Endodermal cell (in vitro differentiated cells): ENCODE measurements around the gene ZCCHC9. TPM values are rescaled to one million over a fixed set of nuclear protein-coding genes. Genes with fewer than 3 reads are reported as not detected.

Source experiments
- DNase-seq: peaks from one replicate; pipeline ENCODE4 v3.0.0-alpha.2; 2017
- H3K27ac ChIP-seq: 2 replicates; pipeline ENCODE4 v1.5.1; 2013; ENCODE audit warnings: mild to moderate bottlenecking, low read depth, low read length, moderate library complexity
- H3K27me3 ChIP-seq: 2 replicates; pipeline ENCODE4 v1.6.1; 2013; ENCODE audit warnings: mild to moderate bottlenecking, low read length, moderate library complexity; ENCODE audit not compliant: insufficient read depth, control insufficient read depth, poor library complexity, severe bottlenecking
- H3K36me3 ChIP-seq: 2 replicates; pipeline ENCODE4 v1.7.0; 2013; ENCODE audit warnings: mild to moderate bottlenecking, low read length, moderate library complexity; ENCODE audit not compliant: control insufficient read depth, insufficient read depth
- H3K4me1 ChIP-seq: one replicate; pipeline ENCODE4 v1.7.0; 2013; ENCODE audit warnings: low read length; ENCODE audit not compliant: control insufficient read depth, insufficient read depth
- H3K4me3 ChIP-seq: 2 replicates; pipeline ENCODE4 v1.5.1; 2013; ENCODE audit warnings: mild to moderate bottlenecking, low read length, moderate library complexity
- H3K9ac ChIP-seq: 2 replicates; pipeline ENCODE4 v1.6.1; 2013; ENCODE audit warnings: mild to moderate bottlenecking, low read length, moderate library complexity; ENCODE audit not compliant: poor library complexity, severe bottlenecking; ENCODE audit errors: extremely low read depth
- H3K9me3 ChIP-seq: 2 replicates; pipeline ENCODE4 v1.6.1; 2013; ENCODE audit warnings: mild to moderate bottlenecking, low read length, moderate library complexity; ENCODE audit not compliant: control insufficient read depth
- H3K27ac Mint-ChIP-seq: 2 replicates; pipeline ENCODE4 v1.8.0; 2020; ENCODE audit warnings: mixed read lengths
- H3K27me3 Mint-ChIP-seq: 2 replicates; pipeline ENCODE4 v1.8.0; 2021; ENCODE audit warnings: mild to moderate bottlenecking, mixed read lengths; ENCODE audit not compliant: insufficient read depth
- H3K36me3 Mint-ChIP-seq: 2 replicates; pipeline ENCODE4 v1.8.0; 2020; ENCODE audit warnings: low read depth, mixed read lengths
- H3K4me1 Mint-ChIP-seq: 2 replicates; pipeline ENCODE4 v1.8.0; 2020; ENCODE audit warnings: mixed read lengths
- H3K4me3 Mint-ChIP-seq: 2 replicates; pipeline ENCODE4 v1.8.0; 2020; ENCODE audit warnings: mild to moderate bottlenecking, moderate library complexity, mixed read lengths
- H3K9me3 Mint-ChIP-seq: 2 replicates; pipeline ENCODE4 v1.8.0; 2020; ENCODE audit warnings: mild to moderate bottlenecking, mixed read lengths
- WGBS, 2 experiments: methylation state at CpG; one replicate each; pipeline versions ENCODE4 v1.1.5 to v1.1.7; 2013; ENCODE audit warnings: missing lambda C conversion rate in 2 of 2, mixed read lengths in 1 of 2; ENCODE audit not compliant: insufficient coverage in 1 of 2, insufficient read length in 1 of 2; 5-methylcytosine and 5-hydroxymethylcytosine counted together
- long read RNA-seq, 4 experiments: library from polyadenylated mRNA in 2 of 4; library from RNA in 1 of 4; library from capped mRNA in 1 of 4; stranded (forward) in 3 of 4; unstranded in 1 of 4; transcript quantifications; one replicate each; pipeline ENCODE4 v2.0.0, GENCODE V29; 2020 to 2021; ENCODE audit warnings: inconsistent platforms in 1 of 4
- polyA plus RNA-seq, 2 experiments: library from polyadenylated mRNA; stranded (reverse); fragments of 50-300 nt; gene quantifications; one replicate each; pipeline ENCODE4 v1.2.3, GENCODE V29; 2013
- total RNA-seq, 2 donors: library from RNA; stranded (reverse); fragmentation: NEBNext Ultra II Directional in 1 of 2; extraction: Animal tissue kit (Norgen Biotek cat#: 25700) in 1 of 2; gene quantifications; 2 replicates in 1 of 2; 3 replicates in 1 of 2; pipeline ENCODE4 v1.2.1, GENCODE V29; 2021
- TF ChIP-seq, protein P1 (sequence below): fragments of 200-600 bp; sonication (generic); conservative IDR thresholded peaks from 2 replicates; pipeline ENCODE4 v1.5.0; 2021; ENCODE audit warnings: antibody characterized with exemption, mild to moderate bottlenecking

Gene ZCCHC9, protein sequence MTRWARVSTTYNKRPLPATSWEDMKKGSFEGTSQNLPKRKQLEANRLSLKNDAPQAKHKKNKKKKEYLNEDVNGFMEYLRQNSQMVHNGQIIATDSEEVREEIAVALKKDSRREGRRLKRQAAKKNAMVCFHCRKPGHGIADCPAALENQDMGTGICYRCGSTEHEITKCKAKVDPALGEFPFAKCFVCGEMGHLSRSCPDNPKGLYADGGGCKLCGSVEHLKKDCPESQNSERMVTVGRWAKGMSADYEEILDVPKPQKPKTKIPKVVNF
- 10 to 100 TPM; 40.1 to 40.8 TPM for total RNA-seq
- 34.5 TPM for polyA plus RNA-seq (2013, experiment 1 of 2)
- 28.6 TPM for polyA plus RNA-seq (2013, experiment 2 of 2)
- long read RNA-seq, experiment 1, full-length matches to known transcripts, result 16 of 21 reads
- long read RNA-seq, experiment 1, partial matches to known transcripts, result 3 of 21 reads
- long read RNA-seq, experiment 1, other reads (novel, unspliced or antisense), result 2 of 21 reads
- long read RNA-seq, experiment 2, transcript ZCCHC9-203 (6 exons, 1,555 nt), result major isoform, 11 of 24 reads
- long read RNA-seq, experiment 2, transcript ZCCHC9-202 (6 exons, 1,372 nt), result minor isoform, 6 of 24 reads
- long read RNA-seq, experiment 2, partial matches to known transcripts, result 0 of 24 reads
- long read RNA-seq, experiment 2, other reads (novel, unspliced or antisense), result 3 of 24 reads
- long read RNA-seq, experiment 3, transcript ZCCHC9-202 (6 exons, 1,372 nt), result major isoform, 10 of 33 reads
- long read RNA-seq, experiment 3, transcript ZCCHC9-203 (6 exons, 1,555 nt), result minor isoform, 9 of 33 reads
- long read RNA-seq, experiment 3, partial matches to known transcripts, result 10 of 33 reads
- long read RNA-seq, experiment 3, other reads (novel, unspliced or antisense), result 1 of 33 reads
- long read RNA-seq, experiment 4, full-length matches to known transcripts, result 130 of 136 reads
- long read RNA-seq, experiment 4, partial matches to known transcripts, result 0 of 136 reads
- long read RNA-seq, experiment 4, other reads (novel, unspliced or antisense), result 6 of 136 reads

DNA sequence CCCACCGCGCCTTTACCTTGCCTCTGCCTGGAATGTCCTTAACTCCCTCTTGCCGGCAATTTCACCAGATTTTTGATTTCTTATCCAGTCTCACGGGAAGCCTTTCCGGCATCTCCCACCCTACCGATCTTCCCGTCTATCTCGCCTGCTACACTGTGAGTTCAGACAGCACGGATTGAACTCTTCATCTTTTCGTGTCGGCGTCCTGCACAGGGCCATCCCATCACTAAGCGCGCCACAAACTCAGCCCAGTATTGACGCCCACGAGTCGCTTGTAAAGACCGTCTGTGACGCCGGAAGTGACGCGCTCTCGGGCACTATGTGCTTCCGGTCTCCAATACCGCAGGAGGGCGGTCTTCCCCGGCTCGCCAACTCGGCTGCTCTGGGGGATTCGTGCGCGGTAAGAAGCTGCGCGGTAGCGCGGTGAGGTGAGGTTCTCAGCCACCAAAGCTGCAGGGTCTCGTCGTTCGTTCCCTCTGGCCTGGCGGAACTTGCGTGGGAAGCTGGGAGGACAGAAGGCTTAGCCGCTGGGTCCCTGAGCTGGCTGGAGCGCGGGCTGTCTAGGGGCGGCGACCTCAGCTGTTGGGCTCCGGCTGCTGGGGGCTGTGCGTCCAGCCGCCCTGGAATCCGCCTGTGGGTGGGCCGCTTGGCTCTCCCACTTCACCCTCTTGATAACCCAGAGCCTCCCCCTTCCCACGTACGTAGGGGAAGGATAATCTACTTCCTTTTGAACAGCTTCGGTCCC lies at the start of gene ZCCHC9:
ZCCHC9 (plus strand) TSS at position 317 of the 745 bp plus-strand sequence. CDS start 3,171 bp downstream, outside the sequence.
- H3K9me3 ChIP-seq, result no peaks in the 10 kb centered on the region
- H3K4me3 ChIP-seq, result peak within 1 kb of the TSS; percentile 97
- 0% methylated on average over 39 to 54 of the region's 54 CpGs for WGBS, 2 experiments
- peaks cover 9% of the 10 kb centered on the region for H3K36me3 ChIP-seq
- Mint-ChIP-seq H3K9me3 (no peaks in the 10 kb centered on the region), H3K4me1 (peaks cover 12% of the 10 kb centered on the region), H3K27ac (peak within 1 kb of the TSS; percentile 97), H3K27me3 (no peaks in the 10 kb centered on the region), H3K4me3 (peak within 1 kb of the TSS; percentile 78), H3K36me3 (peaks cover 3% of the 10 kb centered on the region)
- H3K9ac ChIP-seq, result peak within 1 kb of the TSS; percentile 88
- TF ChIP-seq, protein P1, sequence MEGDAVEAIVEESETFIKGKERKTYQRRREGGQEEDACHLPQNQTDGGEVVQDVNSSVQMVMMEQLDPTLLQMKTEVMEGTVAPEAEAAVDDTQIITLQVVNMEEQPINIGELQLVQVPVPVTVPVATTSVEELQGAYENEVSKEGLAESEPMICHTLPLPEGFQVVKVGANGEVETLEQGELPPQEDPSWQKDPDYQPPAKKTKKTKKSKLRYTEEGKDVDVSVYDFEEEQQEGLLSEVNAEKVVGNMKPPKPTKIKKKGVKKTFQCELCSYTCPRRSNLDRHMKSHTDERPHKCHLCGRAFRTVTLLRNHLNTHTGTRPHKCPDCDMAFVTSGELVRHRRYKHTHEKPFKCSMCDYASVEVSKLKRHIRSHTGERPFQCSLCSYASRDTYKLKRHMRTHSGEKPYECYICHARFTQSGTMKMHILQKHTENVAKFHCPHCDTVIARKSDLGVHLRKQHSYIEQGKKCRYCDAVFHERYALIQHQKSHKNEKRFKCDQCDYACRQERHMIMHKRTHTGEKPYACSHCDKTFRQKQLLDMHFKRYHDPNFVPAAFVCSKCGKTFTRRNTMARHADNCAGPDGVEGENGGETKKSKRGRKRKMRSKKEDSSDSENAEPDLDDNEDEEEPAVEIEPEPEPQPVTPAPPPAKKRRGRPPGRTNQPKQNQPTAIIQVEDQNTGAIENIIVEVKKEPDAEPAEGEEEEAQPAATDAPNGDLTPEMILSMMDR, result peak; percentile 50
- H3K27ac ChIP-seq, result peak within 1 kb of the TSS; percentile 61
- peak; percentile 96 for DNase-seq
- H3K4me1 ChIP-seq, result peaks cover 4% of the 10 kb centered on the region
- no peaks in the 10 kb centered on the region for H3K27me3 ChIP-seq

DNA sequence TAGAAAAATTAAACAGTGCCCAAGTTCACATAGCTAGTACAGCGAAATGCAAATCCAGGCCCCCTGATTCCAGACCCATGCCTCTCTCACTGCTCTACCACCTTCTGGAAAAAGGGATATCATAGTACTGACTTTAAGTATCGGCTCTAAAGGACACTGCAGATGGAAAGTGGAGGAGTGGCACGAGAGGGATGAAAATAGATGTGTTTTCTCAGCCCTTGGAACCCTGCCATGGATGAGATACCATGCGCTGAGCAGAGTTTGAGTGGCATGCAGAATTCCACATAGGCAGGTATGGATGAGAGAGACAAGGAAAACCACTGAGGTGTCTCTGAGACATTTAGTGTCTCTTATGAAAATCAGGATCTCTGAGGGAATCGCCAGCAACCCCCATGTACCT lies 49.5 kb upstream of the ZCCHC9 start:
- H3K27me3 ChIP-seq, result no peaks in the 10 kb centered on the region
- Mint-ChIP-seq H3K36me3 (peaks cover 16% of the 10 kb centered on the region), H3K9me3 (peaks cover 2% of the 10 kb centered on the region), H3K27ac (no peak overlapping the region), H3K4me1 (peaks cover 9% of the 10 kb centered on the region), H3K4me3 (no peak overlapping the region), H3K27me3 (no peaks in the 10 kb centered on the region)
- H3K27ac ChIP-seq, result no peak overlapping the region
- 94 to 97% methylated on average over 5 of the region's 5 CpGs for WGBS, 2 experiments
- no peak for DNase-seq
- peaks cover 7% of the 10 kb centered on the region for H3K36me3 ChIP-seq
- H3K4me1 ChIP-seq, result peaks cover 11% of the 10 kb centered on the region
- H3K4me3 ChIP-seq, result no peak overlapping the region
- H3K9ac ChIP-seq, result no peak overlapping the region
- H3K9me3 ChIP-seq, result peaks cover 8% of the 10 kb centered on the region
- TF ChIP-seq, protein P1, result no peak

DNA sequence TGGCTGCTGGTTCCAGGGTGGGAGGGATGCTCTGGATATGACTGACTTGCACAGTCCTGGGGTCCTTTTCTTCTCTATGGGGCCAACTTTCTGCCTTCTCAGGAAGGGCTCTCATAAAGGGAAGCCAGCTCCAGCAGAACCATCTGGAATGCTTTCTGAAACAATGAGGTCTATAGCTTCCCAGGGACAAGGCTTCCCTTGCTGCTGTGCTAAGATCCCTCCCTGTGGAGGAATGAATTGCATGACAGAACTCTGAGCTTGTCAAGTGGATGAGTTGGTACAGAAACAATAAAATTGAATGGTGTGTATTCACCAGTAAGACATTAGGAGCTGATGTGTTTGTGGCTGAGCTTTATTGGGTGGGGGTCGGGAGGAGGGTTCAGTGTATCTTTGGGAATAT lies 48.5 kb upstream of the ZCCHC9 start:
- H3K36me3 Mint-ChIP-seq, result peaks cover 16% of the 10 kb centered on the region
- no peak overlapping the region for H3K4me3 Mint-ChIP-seq

More for the DNA sequence above, 48.5 kb upstream of the ZCCHC9 start:
- H3K27me3 ChIP-seq, result no peaks in the 10 kb centered on the region
- peaks cover 8% of the 10 kb centered on the region for H3K9me3 ChIP-seq
- H3K4me3 ChIP-seq, result no peak overlapping the region
- TF ChIP-seq, protein P1, result no peak
- no peak for DNase-seq
- peaks cover 7% of the 10 kb centered on the region for H3K36me3 ChIP-seq
- Mint-ChIP-seq H3K27me3 (no peaks in the 10 kb centered on the region), H3K27ac (no peak overlapping the region), H3K4me1 (peaks cover 2% of the 10 kb centered on the region), H3K9me3 (peaks cover 2% of the 10 kb centered on the region)
- no CpG with 5 or more reads among the region's 1 CpG for WGBS, 2 experiments
- H3K9ac ChIP-seq, result no peak overlapping the region
- H3K4me1 ChIP-seq, result peaks cover 2% of the 10 kb centered on the region
- no peak overlapping the region for H3K27ac ChIP-seq
